ENCODE measurements around the gene PHAX.
A peak's percentile ranks its signal among the peaks of the same experiment; 100 is the strongest.

PHAX gene

GRCh38 chr5:126619781-126620180, 19.0 kb downstream of the PHAX start:
- DNase-seq (ENCODE audit: low read depth in 2 of 2), result no peak
- no peak overlapping the region for H3K4me3 ChIP-seq (replicated peaks in 1 of 2; ENCODE audit: low read depth in 2 of 2, low read length in 2 of 2)
- no peak for TF ChIP-seq CTCF (IDR thresholded peaks at IDR 0.05; ENCODE audit: low read depth, low read length)

GRCh38 chr5:126624534-126624933, 23.8 kb downstream of the PHAX start:
- H3K4me3 ChIP-seq (replicated peaks in 1 of 2; ENCODE audit: low read depth in 2 of 2, low read length in 2 of 2), result no peak overlapping the region
- no peak for TF ChIP-seq CTCF (IDR thresholded peaks at IDR 0.05; ENCODE audit: low read depth, low read length)
- DNase-seq (ENCODE audit: low read depth in 2 of 2), result peak; percentile 79 to 95

- H3K4me3 ChIP-seq (replicated peaks in 1 of 2; ENCODE audit: low read depth in 2 of 2, low read length in 2 of 2), result no peak overlapping the region
- no peak for DNase-seq (ENCODE audit: low read depth in 2 of 2)
- TF ChIP-seq CTCF (IDR thresholded peaks at IDR 0.05; ENCODE audit: low read depth, low read length), result no peak
Measured at GRCh38 chr5:126628102-126628501, 27.4 kb downstream of the PHAX start.

- TF ChIP-seq CTCF (IDR thresholded peaks at IDR 0.05; ENCODE audit: low read depth, low read length), result no peak
- no peak overlapping the region for H3K4me3 ChIP-seq (replicated peaks in 1 of 2; ENCODE audit: low read depth in 2 of 2, low read length in 2 of 2)
- DNase-seq (ENCODE audit: low read depth in 2 of 2), result no peak
Measured at GRCh38 chr5:126631920-126632319, 31.2 kb downstream of the PHAX start.

GRCh38 chr5:126633552-126633951, 32.8 kb downstream of the PHAX start:
- DNase-seq (ENCODE audit: low read depth in 2 of 2), result no peak
- no peak for TF ChIP-seq CTCF (IDR thresholded peaks at IDR 0.05; ENCODE audit: low read depth, low read length)

GRCh38 chr5:126635585-126635984, 34.8 kb downstream of the PHAX start:
- TF ChIP-seq CTCF (IDR thresholded peaks at IDR 0.05; ENCODE audit: low read depth, low read length), result no peak
- DNase-seq (ENCODE audit: low read depth in 2 of 2), result no peak
- no peak overlapping the region for H3K4me3 ChIP-seq (replicated peaks in 1 of 2; ENCODE audit: low read depth in 2 of 2, low read length in 2 of 2)

More at GRCh38 chr5:126633552-126633951, 32.8 kb downstream of the PHAX start:
- no peak overlapping the region for H3K4me3 ChIP-seq (replicated peaks in 1 of 2; ENCODE audit: low read depth in 2 of 2, low read length in 2 of 2)

GRCh38 chr5:126636956-126637355, 36.2 kb downstream of the PHAX start:
- no peak overlapping the region for H3K4me3 ChIP-seq (replicated peaks in 1 of 2; ENCODE audit: low read depth in 2 of 2, low read length in 2 of 2)
- no peak for TF ChIP-seq CTCF (IDR thresholded peaks at IDR 0.05; ENCODE audit: low read depth, low read length)
- DNase-seq (ENCODE audit: low read depth in 2 of 2), result no peak
